CMK (cell line): ENCODE results near the gene PRPS1.
"Not testable (repeated sequence)": the region's sequence is repeated elsewhere in the genome, so short reads cannot be mapped to it uniquely, and the experiment has no call there.

Source experiments
- DNase-seq: peaks from one replicate; pipeline ENCODE4 v3.0.0-alpha.2; 2010; ENCODE audit warnings: low read depth

Gene PRPS1

GRCh38 chrX:107675365-107675654 is 47.0 kb downstream of the PRPS1 start:
- DNase-seq = no peak

GRCh38 chrX:107675823-107676555 is 47.7 kb downstream of the PRPS1 start:
- no peak for DNase-seq

GRCh38 chrX:107676559-107677378 is 48.5 kb downstream of the PRPS1 start:
- DNase-seq = peak; percentile 70

GRCh38 chrX:107677501-107677901 is 49.2 kb downstream of the PRPS1 start:
- no peak for DNase-seq

GRCh38 chrX:107677909-107678308 is 49.6 kb downstream of the PRPS1 start:
- no peak for DNase-seq

- DNase-seq = no peak
Measured at GRCh38 chrX:107678957-107679740, 50.8 kb downstream of the PRPS1 start.

- no peak for DNase-seq
Measured at GRCh38 chrX:107682256-107682655, 53.9 kb downstream of the PRPS1 start.

GRCh38 chrX:107683124-107683895 is 55.0 kb downstream of the PRPS1 start:
- no peak for DNase-seq

- DNase-seq = no peak
Measured at GRCh38 chrX:107683931-107684330, 55.6 kb downstream of the PRPS1 start.

GRCh38 chrX:107684956-107685385 is 56.7 kb downstream of the PRPS1 start:
- DNase-seq = peak; percentile 80

- not testable (repeated sequence) for DNase-seq
Measured at GRCh38 chrX:107685586-107685985, 57.3 kb downstream of the PRPS1 start.

- DNase-seq = no peak
Measured at GRCh38 chrX:107686026-107686425, 57.7 kb downstream of the PRPS1 start.

GRCh38 chrX:107686792-107687191 is 58.5 kb downstream of the PRPS1 start:
- no peak for DNase-seq

- no peak for DNase-seq
Measured at GRCh38 chrX:107687445-107687844, 59.1 kb downstream of the PRPS1 start.

GRCh38 chrX:107691024-107691448 is 62.7 kb downstream of the PRPS1 start:
- DNase-seq = no peak

- DNase-seq = no peak
Measured at GRCh38 chrX:107699616-107700015, 71.3 kb downstream of the PRPS1 start.

- no peak for DNase-seq
Measured at GRCh38 chrX:107700317-107700774, 72.0 kb downstream of the PRPS1 start.
